Activated naive CD8-positive, alpha-beta T cell treated with anti-CD3 and anti-CD28 coated beads for 36 hours (primary cell): Measurements from ENCODE around the gene RAP2A. TPM values are rescaled to one million over a fixed set of nuclear protein-coding genes. Genes with fewer than 3 reads are reported as not detected.

Source experiments
- DNase-seq: peaks from one replicate; pipeline ENCODE4 v3.0.0; 2021
- H3K27ac Mint-ChIP-seq: one replicate; pipeline ENCODE4 v1.8.0; 2022; ENCODE audit warnings: mild to moderate bottlenecking, moderate library complexity, mixed read lengths
- H3K27me3 Mint-ChIP-seq: one replicate; pipeline ENCODE4 v1.8.0; 2022; ENCODE audit warnings: mild to moderate bottlenecking, mixed read lengths
- H3K36me3 Mint-ChIP-seq: one replicate; pipeline ENCODE4 v1.8.0; 2021; ENCODE audit warnings: mild to moderate bottlenecking, mixed read lengths
- H3K4me1 Mint-ChIP-seq: one replicate; pipeline ENCODE4 v1.8.0; 2021; ENCODE audit warnings: mixed read lengths
- H3K4me3 Mint-ChIP-seq: one replicate; pipeline ENCODE4 v1.8.0; 2022; ENCODE audit warnings: mild to moderate bottlenecking, moderate library complexity, mixed read lengths
- H3K9me3 Mint-ChIP-seq: one replicate; pipeline ENCODE4 v1.8.0; 2022; ENCODE audit warnings: mixed read lengths
- total RNA-seq, 2 experiments: library from RNA; stranded (reverse); gene quantifications; one replicate each; pipeline ENCODE4 v1.2.3, GENCODE V29; 2021

Gene RAP2A
- total RNA-seq: 10 to 100 TPM; 16.2 to 18.6 TPM

DNA sequence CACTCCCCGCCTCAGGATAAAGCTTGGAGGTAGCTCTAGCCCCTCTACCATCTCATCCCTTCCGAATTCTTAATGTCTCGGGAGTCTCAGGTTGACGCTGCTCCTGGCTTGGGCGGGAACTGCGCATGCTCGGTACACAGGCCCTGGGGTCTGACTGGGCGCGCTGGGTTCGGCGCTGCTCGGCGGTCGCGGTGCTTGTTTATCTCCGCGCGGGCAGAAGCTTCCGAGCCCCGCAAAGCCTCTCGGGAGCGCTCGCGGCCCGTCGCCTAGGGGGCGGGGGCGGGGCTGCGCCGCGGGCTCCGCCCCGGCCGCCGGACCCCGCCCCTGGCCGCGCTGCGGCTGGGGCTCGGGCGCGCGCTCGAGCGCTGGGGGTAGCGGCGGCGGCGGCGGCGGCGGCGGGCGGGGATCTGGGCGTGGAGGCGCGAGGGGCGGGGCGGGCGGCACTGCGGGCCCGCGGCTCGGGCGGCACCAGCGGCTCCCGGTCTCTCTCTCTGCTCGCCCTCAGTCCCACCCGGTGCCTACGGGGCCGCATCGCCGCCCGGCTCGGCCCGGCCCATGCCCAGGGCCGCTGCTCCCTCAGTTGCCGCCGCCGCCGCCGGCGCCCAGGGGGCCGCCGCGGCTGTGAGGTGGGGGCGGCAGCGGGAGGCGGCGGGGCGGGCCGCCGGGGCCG, at the start of gene RAP2A:
Gene RAP2A, plus strand, starts transcription at position 443 of the 670 bp plus-strand sequence. CDS start 302 bp downstream, outside the sequence.
- Mint-ChIP-seq H3K9me3 (no peaks in the 10 kb centered on the region), H3K4me3 (peak within 1 kb of the TSS; percentile 95), H3K27ac (peak within 1 kb of the TSS; percentile 95), H3K27me3 (no peaks in the 10 kb centered on the region), H3K4me1 (peaks cover 28% of the 10 kb centered on the region), H3K36me3 (peaks cover 8% of the 10 kb centered on the region)
- peak; percentile 90 for DNase-seq

DNA sequence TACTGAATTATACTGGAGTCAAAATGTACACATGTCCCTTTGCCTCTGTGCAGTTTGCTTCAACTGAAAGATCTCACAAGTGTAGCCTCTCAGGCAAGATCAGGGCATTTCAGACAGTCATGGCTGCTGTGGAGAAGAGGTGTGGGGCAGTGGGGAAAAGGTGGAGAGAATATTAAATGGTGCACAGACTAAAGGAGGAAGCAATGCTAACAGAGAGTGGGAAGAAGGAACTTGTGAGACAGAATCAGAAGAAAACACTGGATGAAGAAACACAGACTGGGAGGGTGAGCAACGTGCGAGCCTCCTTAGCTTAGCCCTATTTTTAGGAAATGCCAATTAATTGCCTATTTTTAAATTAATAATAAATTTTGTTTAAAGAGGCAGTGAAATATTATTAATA, 49.6 kb upstream of the RAP2A start:
- no peaks in the 10 kb centered on the region for H3K27me3 Mint-ChIP-seq
- no peak overlapping the region for H3K27ac Mint-ChIP-seq
- no peak for DNase-seq
- no peak overlapping the region for H3K4me3 Mint-ChIP-seq
- no peaks in the 10 kb centered on the region for H3K9me3 Mint-ChIP-seq
- peaks cover 21% of the 10 kb centered on the region for H3K36me3 Mint-ChIP-seq
- peaks cover 25% of the 10 kb centered on the region for H3K4me1 Mint-ChIP-seq

DNA sequence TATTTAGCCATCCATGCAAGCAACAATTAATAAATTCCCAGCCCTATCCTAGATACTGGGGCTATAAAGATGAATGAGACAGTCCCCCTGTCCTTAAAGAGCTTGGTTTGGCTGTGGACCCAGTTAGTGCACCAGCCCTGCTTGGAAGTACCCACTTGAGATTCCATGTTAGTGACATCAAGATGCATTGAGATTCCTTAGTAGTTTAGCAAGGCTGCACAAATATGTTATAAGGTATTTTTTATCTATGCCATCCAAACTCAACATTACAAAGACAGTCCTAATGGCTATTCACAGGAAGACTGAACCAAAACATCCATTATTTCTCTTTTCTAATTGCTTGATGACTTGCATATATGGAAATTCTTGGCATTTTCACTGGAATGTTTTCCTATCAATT, 48.8 kb upstream of the RAP2A start:
- Mint-ChIP-seq H3K4me3 (no peak overlapping the region), H3K27ac (no peak overlapping the region)

DNA sequence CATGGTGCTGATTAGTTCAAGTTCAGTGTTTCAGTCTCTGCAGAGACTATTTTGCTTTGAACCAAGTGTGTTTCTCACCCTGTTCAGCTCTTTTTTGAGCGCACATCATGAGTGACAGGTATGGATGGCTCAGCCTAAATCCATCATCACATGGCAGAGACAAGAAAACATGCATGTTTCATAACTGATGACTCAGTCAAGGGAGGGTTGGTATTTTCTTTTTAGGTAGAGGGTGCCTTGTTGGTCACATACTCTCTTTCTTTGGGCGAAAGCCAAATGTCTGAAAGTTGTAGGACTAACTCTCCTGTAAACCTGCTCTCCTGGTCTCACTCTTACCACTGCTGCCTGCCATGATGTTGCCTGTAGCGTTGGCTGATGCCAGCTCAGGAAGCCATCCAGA, 48.1 kb upstream of the RAP2A start:
- Mint-ChIP-seq H3K27ac (no peak overlapping the region), H3K4me3 (no peak overlapping the region), H3K27me3 (no peaks in the 10 kb centered on the region)

More for the DNA sequence above, 48.8 kb upstream of the RAP2A start:
- Mint-ChIP-seq H3K36me3 (peaks cover 21% of the 10 kb centered on the region), H3K9me3 (no peaks in the 10 kb centered on the region), H3K27me3 (no peaks in the 10 kb centered on the region), H3K4me1 (peaks cover 25% of the 10 kb centered on the region)
- no peak for DNase-seq

DNA sequence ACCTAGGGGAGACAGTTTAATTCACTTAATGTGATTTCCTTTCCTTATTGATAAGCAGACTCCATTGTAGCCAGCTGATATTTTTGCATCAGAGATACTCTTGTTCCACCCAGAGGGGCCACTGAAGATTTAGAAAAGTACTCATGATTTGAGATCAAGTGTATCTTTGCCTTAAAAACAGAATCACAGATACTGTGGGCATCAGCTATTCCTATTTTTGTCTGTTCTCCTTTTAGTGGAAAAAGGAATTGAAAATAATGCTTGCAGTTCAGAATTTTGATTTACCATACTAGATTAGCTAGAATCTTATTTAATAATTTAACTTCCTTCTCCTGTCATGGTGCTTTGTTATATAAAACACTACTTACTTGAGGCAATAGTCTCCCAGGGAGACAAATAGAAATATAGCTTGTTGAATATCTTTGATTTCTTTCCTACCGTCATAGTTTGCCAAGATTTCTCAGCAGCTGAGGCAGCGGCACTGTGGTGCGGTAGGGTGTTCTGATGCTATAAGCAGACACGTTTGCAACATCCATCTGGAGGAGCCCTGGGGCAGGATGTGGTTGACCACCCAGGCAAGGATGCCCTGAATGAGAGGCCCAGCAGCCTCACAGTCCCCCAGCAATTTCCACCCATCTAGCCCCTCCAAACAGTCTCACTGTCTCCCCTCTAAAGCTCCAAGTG, 47.0 kb upstream of the RAP2A start:
- Mint-ChIP-seq H3K36me3 (peaks cover 16% of the 10 kb centered on the region), H3K27ac (peak overlapping the region; percentile 64), H3K4me3 (no peak overlapping the region), H3K9me3 (no peaks in the 10 kb centered on the region), H3K4me1 (peaks cover 25% of the 10 kb centered on the region), H3K27me3 (no peaks in the 10 kb centered on the region)
- peak; percentile 55 for DNase-seq

More for the DNA sequence above, 48.1 kb upstream of the RAP2A start:
- Mint-ChIP-seq H3K9me3 (no peaks in the 10 kb centered on the region), H3K36me3 (peaks cover 20% of the 10 kb centered on the region), H3K4me1 (peaks cover 25% of the 10 kb centered on the region)
- no peak for DNase-seq

DNA sequence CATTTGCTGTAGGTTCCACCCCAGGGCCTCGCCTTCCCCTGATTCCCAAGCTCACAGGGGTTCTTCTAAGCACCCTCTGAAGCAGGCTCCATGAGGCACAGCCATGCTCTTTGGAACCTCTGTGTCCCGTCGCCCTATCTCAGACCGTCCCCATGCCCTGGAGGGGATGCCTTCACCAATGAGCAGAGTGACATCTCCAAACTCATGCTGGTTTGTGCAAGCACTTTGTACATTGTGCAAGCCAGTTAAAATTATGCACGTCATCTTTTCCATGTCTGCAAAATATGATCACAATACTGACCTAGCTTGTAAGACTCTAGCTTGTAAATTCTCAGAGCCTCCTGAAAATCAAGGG, 46.5 kb upstream of the RAP2A start:
- DNase-seq: no peak
- peak overlapping the region; percentile 64 for H3K27ac Mint-ChIP-seq
- H3K27me3 Mint-ChIP-seq: no peaks in the 10 kb centered on the region
- H3K4me3 Mint-ChIP-seq: no peak overlapping the region
- H3K36me3 Mint-ChIP-seq: peaks cover 16% of the 10 kb centered on the region
- peaks cover 25% of the 10 kb centered on the region for H3K4me1 Mint-ChIP-seq
- H3K9me3 Mint-ChIP-seq: no peaks in the 10 kb centered on the region

DNA sequence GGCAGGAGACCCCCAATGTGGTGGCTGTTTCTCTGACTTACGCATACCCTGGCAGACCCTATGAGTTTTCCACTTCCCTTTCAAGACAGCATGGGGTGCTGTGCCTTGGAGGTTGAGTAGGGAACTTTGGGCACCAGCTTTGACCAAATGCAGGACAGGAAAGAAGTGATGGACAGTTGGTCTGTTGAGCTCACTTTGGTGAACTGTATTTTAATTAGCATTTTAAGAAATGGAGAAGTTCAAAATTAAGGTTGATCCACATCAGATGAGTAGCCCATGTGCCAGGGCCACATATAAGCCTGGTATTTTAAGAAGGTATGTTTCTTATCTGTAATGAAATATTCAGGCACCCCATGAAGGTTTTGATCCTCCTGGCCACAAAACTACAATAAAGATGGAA, 46.1 kb upstream of the RAP2A start:
- Mint-ChIP-seq H3K4me1 (peaks cover 25% of the 10 kb centered on the region), H3K36me3 (peaks cover 12% of the 10 kb centered on the region), H3K27me3 (no peaks in the 10 kb centered on the region), H3K9me3 (no peaks in the 10 kb centered on the region), H3K4me3 (no peak overlapping the region), H3K27ac (peak overlapping the region; percentile 64)
- no peak for DNase-seq

DNA sequence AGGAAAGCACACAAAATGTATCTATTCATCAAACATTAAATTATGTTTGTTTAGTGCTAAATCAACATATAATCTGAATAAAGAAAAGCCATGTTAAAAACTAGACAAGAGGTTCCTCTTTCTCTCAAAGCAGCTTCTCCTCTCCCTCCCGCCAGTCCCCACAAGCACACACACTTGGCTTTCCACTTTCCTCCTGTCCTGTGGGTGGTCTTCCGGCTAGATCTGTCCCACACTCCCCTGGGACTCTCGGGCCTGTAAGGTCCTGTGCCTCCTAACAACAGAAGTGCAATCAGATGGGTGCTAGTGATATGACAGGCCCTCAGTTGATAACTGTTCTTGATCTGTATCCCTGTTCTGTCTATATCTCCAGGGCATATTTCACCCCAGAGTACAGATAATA, 45.6 kb upstream of the RAP2A start:
- Mint-ChIP-seq H3K36me3 (peaks cover 10% of the 10 kb centered on the region), H3K27ac (no peak overlapping the region), H3K27me3 (no peaks in the 10 kb centered on the region)

DNA sequence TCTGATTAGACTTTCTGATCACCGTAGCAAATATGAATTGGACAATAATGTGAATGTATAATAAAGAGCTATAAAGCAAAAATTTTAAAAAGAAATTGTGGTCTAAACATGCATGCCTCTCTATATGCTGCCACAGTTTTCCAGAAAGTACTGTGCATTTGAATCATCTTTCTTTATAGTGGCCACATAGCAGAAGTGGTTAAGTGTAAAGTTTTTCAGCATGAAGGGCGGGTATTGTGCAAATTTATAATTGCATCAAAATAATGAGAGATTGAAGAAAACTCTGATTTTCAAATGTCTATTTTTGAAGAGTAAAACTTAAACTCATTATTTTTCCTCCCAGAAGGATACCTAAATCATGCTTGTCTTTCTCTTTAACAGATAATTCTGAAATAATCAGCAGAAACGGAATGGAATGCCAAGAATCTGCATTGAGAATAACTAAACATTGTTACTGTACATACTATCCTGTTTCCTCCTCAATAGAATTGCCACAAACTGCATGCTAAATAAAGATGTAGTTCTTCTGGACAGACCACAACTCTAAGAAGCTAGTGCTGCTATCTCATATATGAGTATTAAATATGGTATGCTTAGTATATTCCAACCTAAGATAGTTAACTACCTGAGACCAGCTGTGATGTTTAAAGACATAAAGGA, 42.9 kb upstream of the RAP2A start:
- H3K4me1 Mint-ChIP-seq: peaks cover 18% of the 10 kb centered on the region
- peaks cover 5% of the 10 kb centered on the region for H3K36me3 Mint-ChIP-seq
- no peak overlapping the region for H3K4me3 Mint-ChIP-seq
- no peaks in the 10 kb centered on the region for H3K9me3 Mint-ChIP-seq
- no peaks in the 10 kb centered on the region for H3K27me3 Mint-ChIP-seq
- no peak for DNase-seq
- no peak overlapping the region for H3K27ac Mint-ChIP-seq

More for the DNA sequence above, 45.6 kb upstream of the RAP2A start:
- Mint-ChIP-seq H3K4me1 (peaks cover 25% of the 10 kb centered on the region), H3K4me3 (no peak overlapping the region), H3K9me3 (no peaks in the 10 kb centered on the region)
- DNase-seq: no peak

DNA sequence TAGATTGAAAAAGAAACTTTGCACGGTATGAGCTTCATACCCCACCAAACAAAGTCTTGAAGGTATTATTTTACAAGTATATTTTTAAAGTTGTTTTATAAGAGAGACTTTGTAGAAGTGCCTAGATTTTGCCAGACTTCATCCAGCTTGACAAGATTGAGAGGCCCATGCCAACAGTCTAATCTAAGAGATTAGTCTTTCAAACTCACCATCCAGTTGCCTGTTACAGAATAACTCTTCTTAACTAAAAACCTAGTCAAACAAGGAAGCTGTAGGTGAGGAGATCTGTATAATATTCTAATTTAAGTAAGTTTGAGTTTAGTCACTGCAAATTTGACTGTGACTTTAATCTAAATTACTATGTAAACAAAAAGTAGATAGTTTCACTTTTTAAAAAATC, 41.9 kb upstream of the RAP2A start:
- H3K4me3 Mint-ChIP-seq: no peak overlapping the region
- no peaks in the 10 kb centered on the region for H3K36me3 Mint-ChIP-seq
- H3K4me1 Mint-ChIP-seq: peaks cover 8% of the 10 kb centered on the region
- H3K9me3 Mint-ChIP-seq: no peaks in the 10 kb centered on the region
- no peak for DNase-seq
- no peak overlapping the region for H3K27ac Mint-ChIP-seq
- no peaks in the 10 kb centered on the region for H3K27me3 Mint-ChIP-seq

DNA sequence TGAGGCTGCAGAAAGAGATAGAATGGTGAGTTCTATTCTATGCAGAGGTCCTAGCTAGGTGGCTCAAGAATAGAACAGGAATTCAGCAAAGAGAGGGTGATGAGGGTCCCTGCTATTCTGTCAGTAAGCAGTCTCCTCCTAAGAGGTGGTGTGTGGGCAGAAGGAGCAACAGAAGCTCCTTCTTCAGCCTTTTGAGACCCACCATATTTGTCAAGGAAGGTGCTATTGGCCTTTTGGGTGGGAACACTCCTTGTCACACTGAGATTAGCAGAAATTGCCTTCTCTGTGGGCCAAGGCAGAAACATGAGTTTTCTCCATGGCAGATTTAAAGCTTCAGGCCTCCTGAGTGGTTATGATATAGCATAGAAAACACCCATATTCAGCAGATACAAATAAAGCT, 39.4 kb upstream of the RAP2A start:
- Mint-ChIP-seq H3K27me3 (no peaks in the 10 kb centered on the region), H3K4me1 (no peaks in the 10 kb centered on the region), H3K9me3 (no peaks in the 10 kb centered on the region), H3K36me3 (no peaks in the 10 kb centered on the region), H3K27ac (no peak overlapping the region), H3K4me3 (no peak overlapping the region)
- DNase-seq: no peak

DNA sequence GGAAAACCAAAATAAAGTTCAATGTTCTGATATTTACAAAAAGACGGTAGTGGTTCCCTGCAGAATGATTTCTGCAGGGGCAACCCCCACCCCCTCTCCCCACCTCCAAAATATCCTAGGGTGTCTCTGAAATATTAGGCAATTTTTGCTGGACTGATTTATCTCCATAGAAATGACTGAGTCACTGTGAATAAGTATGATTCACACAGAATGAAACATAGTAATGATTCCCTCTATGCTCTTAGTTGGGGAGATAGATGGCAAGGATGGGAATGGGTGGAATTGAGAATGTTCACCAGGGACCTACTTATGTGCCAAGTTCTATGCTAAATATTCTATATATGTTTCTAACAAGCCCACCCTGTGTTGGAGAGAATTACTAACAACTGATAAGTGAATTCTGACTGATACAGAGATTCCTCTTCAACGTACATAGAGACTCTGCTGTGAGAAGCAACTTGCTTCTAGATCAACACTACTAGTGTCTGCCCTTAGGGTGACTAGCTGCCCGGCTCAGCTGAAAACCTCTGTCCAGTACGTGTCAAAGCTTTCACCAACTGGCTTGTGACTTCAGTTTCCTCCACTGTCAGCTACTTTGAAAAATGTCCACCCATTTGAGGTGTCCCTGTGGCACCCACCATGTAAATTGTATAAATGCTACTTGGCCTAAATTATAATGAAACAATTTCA, 38.4 kb upstream of the RAP2A start:
- no peak for DNase-seq
- no peaks in the 10 kb centered on the region for H3K9me3 Mint-ChIP-seq
- H3K27me3 Mint-ChIP-seq: no peaks in the 10 kb centered on the region
- H3K4me3 Mint-ChIP-seq: no peak overlapping the region
- peaks cover 3% of the 10 kb centered on the region for H3K36me3 Mint-ChIP-seq
- H3K27ac Mint-ChIP-seq: no peak overlapping the region
- no peaks in the 10 kb centered on the region for H3K4me1 Mint-ChIP-seq

DNA sequence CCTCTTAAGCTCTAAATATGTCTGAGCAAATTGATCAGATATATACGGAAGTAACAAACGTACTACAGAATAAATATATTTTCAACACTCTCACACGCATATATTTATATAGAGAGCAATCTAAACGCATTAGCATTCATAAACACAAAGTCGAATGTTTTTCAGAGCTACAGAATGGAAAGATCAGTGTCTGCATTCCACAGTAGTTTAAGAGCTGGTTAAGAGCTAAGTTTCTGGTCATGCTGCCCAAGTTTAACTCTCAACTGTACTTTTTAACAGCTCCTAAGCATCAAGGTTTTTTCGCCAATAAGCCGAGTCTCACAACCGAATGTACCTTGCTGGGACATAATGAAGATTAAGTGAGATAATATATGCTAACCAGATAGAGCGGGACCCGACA, 36.7 kb upstream of the RAP2A start:
- no peaks in the 10 kb centered on the region for H3K27me3 Mint-ChIP-seq
- peaks cover 7% of the 10 kb centered on the region for H3K9me3 Mint-ChIP-seq
- H3K4me3 Mint-ChIP-seq: no peak overlapping the region
- H3K27ac Mint-ChIP-seq: no peak overlapping the region
- H3K36me3 Mint-ChIP-seq: peaks cover 7% of the 10 kb centered on the region
- DNase-seq: no peak
- no peaks in the 10 kb centered on the region for H3K4me1 Mint-ChIP-seq

DNA sequence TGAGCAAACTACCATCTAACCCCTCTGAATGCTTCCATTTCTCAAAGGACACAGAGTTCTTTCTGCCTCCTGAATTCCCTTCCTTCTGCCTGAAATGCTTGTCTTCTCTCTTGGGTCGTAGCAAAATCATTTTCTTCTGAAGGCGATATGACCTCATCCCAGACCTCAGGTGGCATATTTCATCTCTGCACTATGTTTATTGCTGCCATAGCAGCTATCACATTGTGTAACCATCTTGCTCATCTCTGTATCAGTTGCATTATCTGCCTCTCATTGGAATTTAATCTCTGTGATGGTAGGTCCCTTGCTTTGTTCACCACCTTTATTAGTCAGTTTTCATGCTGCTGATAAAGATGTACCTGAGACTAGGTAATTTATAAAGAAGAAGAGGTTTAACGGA, 32.5 kb upstream of the RAP2A start:
- H3K27ac Mint-ChIP-seq: no peak overlapping the region
- H3K9me3 Mint-ChIP-seq: peaks cover 7% of the 10 kb centered on the region
- peaks cover 7% of the 10 kb centered on the region for H3K36me3 Mint-ChIP-seq
- no peaks in the 10 kb centered on the region for H3K4me1 Mint-ChIP-seq
- DNase-seq: no peak
- H3K4me3 Mint-ChIP-seq: no peak overlapping the region
- peaks cover 6% of the 10 kb centered on the region for H3K27me3 Mint-ChIP-seq
